Stimulated activated CD8-positive, alpha-beta memory T cell treated with anti-CD3 and anti-CD28 coated beads, Interleukin-2, amount 100 ng/mL, for 1 hour (primary cell): ENCODE data around the gene BCAS3.
"Not testable (repeated sequence)": the region's sequence is repeated elsewhere in the genome, so short reads cannot be mapped to it uniquely, and the experiment has no call there.

Source experiments
- DNase-seq, 2 donors: peaks; one replicate each; pipeline ENCODE4 v3.0.0-alpha.2; 2020; ENCODE audit warnings: low read depth in 2 of 2

Gene BCAS3

DNA sequence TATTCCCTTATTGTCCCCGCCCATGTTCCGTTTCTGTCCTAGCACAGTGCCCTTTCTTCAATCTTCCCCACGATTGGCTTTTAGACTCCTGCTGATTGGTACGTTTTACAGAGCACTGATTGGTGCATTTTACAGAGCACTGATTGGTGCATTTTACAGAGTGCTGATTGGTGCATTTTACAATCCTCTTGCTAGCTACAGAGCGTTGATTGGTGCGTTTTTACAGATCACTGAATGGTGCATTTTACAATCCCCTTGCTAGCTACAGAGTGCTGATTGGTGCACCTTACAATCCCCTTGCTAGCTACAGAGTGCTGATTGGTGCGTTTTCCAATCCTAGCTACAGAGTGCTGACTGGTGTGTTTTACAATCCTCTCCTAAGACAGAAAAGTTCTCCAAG lies 3.0 kb upstream of the BCAS3 start:
- not testable (repeated sequence) for DNase-seq

GRCh38 chr17:60675997-60676396 lies 1.7 kb upstream of the BCAS3 start:
- no peak for DNase-seq

- DNase-seq, result no peak
These were observed 818 bp upstream of the BCAS3 start for GRCh38 chr17:60676758-60677307.

DNA sequence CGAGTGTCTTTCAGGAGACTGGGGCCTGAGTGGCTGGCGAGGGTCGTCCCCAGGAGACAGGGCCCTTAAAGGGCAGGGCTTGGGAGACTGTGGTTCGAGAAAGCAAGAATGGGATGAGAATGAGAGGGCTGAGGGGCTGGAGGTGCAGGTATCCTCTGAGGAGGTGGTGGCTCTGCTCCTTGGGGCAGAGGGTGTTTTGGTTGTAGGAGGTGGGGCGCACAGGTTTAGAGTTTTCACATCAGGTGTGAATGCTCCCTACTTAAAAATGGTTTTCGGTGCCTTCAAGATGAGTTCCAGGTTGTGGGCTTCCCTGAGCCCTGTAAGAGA lies 430 bp downstream of the BCAS3 start:
- DNase-seq, result no peak

- no peak for DNase-seq
These were observed 1.6 kb downstream of the BCAS3 start for GRCh38 chr17:60679287-60679686.

DNA sequence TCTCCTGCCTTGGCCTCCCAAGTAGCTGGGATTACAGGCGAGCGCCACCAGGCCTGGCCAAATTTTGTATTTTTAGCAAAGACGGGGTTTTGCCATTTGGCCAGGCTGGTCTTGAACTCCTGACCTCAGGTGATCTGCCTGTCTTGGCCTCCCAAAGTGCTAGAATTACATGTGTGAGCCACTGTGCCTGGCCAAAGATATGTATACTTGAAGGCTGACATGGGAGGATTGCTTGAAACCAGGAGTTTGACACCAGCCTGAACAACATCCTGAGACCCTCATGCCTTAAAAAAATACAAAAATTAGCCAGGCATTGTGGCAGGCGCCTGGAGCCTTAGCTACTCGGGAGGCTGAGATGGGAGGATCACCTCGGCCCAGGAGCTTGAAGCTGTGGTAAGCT lies 3.1 kb downstream of the BCAS3 start:
- no peak for DNase-seq

DNA sequence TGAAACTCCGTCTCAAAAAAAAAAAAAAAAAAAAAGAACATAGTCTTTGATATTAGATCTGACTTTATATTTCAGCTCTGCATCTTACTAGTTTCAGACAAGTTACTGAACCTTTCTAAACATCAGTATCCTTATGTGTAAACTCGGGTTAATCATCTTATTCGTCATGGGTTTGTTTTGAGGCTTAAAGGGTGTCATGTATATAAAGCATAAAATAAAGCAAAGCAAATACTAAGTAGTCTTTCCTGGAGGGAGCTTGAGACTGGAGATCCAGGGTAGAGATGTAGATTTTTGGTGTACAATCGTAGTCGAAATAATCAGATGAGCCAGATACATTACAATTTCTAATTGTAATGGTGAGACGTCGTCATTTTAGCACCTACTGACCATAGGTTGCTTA lies 7.8 kb downstream of the BCAS3 start:
- DNase-seq, result no peak

- DNase-seq, result no peak
These were observed 18.3 kb downstream of the BCAS3 start for GRCh38 chr17:60695960-60696359.

DNA sequence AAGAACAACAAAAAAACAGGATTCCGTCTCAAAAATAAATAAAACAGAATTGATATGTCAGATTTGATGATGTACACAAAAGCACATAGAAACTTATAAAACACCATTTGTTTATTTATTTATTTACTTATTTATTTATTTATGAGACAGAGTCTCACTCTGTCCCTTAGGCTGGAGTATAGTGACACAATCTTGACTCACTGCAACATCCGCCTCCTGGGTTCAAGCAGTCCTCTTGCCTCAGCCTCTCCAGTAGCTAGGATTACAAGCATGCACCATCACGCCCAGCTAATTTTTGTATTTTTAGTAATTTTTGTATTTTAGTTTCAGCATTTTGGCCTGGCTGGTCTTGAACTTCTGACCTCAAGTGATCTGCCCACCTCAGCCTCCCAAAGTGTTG lies 21.4 kb downstream of the BCAS3 start:
- DNase-seq, result no peak

DNA sequence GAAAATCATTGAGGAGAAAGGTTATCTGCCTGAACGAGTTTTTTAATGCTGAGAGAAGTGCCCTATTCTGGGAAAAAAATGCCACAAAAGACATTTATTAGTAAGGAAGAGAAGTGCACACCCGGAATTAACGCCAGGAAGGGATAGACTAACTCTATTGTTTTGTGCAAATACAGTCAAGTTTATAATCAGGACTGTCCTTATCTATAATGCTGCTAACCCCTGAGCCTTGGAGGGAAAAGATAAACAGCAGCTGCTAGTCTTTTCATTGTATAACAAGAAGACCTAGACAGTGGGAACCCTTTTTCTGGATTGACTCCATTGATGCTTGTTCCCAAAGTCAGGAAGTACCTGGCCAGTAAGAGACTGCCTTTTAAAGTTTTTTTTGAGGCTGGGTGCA lies 26.5 kb downstream of the BCAS3 start:
- no peak for DNase-seq

DNA sequence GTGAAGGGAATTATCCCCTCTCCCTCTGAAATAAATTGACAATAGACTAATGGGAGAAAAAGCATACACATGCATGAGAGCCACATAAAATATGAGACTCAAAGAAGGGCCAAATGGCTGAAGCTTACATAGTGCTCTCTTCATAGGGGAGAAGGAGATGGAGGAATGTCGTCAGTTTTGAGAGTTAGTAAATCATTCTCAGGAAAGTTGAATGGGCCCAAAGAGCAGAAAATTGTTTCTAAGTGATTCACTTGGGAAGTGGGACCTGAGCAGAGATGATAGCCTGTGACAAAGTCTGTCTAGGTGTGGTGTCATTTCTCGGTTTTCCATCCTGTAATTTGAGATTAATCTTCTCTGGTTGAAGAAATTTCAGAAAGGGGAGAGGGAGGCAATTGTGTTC lies 35.0 kb downstream of the BCAS3 start:
- DNase-seq, result no peak

- no peak for DNase-seq
These were observed 36.0 kb downstream of the BCAS3 start for GRCh38 chr17:60713608-60714007.

DNA sequence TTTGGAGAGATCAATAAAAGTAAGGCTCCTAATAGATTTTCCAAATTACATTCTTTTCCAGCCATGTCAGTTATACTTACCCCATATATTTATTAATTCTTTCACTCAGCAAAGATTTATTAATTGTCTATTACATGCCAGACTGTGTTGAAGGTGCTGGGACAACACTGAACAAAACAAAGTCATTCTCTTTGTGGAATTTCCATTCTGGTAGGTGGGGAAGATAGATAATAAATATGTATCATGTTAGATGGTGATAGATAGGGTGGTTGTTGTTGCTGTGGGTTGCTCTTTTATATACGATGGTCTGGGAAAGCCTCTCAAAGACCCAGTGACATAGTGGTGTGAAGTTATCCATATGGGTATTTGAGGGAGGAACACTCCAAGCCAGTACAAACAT lies 39.1 kb downstream of the BCAS3 start:
- DNase-seq, result no peak

DNA sequence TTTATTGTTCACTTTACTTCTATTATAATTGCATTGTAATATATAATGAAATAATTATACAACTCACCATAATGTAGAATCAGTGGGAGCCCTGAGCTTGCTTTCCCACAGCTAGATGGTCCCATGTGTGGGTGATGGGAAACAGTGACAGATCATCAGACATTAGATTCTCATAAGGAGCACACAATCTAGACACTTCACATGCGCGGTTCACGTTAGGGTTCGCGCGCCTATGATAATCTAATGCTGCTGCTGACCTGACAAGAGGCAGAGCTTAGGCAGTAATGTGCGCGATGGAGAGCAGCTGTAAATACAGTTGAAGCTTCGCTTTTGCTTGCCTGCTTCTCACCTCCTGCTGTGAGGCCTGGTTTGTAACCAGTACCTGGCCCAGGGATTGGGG lies 40.2 kb downstream of the BCAS3 start:
- no peak for DNase-seq

- peak in 1 of 2 donors; percentile 1 for DNase-seq
These were observed 43.3 kb downstream of the BCAS3 start for GRCh38 chr17:60720763-60721531.

GRCh38 chr17:60724647-60725046 lies 47.0 kb downstream of the BCAS3 start:
- no peak for DNase-seq

DNA sequence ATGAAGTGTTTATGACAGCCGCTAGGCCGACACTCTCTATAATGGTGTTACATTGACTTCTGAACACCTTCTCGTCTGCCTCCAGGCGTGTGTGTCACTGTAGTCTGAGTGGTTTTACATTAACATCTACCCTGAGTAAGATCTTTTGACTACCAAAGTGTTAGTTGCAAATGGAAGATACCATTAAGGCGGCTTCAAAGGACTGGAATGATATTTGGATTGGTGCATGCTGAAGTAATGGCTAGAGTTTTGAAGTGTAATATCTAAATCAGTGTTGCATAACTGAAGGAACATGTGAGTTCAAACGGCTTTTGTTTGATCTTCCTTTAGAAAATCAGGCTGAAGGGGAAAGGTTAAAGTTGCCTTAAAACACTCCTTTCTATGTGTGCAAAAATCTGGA lies 52.2 kb downstream of the BCAS3 start:
- no peak for DNase-seq

GRCh38 chr17:60730273-60730672 lies 52.6 kb downstream of the BCAS3 start:
- DNase-seq, result no peak

DNA sequence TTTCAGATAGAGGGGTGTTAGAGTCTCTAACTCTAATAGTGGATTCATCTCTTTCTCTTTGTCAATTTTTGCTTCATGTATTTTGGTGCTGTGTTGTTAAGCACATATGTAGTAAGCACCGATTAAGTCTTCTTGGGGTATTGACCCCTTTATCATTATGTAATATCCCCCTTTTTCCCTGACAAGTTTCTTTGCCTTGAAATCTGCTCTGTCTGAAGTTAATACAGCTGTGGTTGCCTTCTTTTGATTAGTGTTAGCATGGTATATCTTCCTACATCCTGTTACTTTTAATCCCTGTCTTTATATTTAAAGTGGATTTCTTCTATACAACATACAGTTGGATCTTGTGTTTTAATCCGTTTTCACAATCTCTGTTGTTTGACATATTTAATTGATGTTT lies 60.6 kb downstream of the BCAS3 start:
- DNase-seq, result no peak

- DNase-seq, result no peak
These were observed 62.9 kb downstream of the BCAS3 start for GRCh38 chr17:60740584-60740983.

DNA sequence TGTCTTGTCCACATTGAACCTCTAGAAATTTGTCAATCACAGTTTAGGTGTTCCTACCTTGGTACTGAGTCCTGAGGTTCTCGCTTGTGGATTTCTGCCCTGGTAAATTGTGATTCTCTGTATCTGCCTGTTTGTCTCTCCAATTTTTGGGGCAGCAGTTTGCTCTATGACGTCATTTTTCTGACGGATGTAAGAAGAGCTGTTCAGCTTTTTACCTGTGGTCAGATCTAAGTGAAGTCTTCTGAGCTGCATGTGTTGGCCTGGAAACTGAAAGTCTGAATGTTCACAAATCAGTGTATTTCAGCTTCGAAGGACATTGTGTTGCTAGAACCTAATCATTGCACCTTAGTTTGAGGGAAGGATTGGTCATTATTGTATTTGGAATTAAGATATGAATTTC lies 63.4 kb downstream of the BCAS3 start:
- no peak for DNase-seq

DNA sequence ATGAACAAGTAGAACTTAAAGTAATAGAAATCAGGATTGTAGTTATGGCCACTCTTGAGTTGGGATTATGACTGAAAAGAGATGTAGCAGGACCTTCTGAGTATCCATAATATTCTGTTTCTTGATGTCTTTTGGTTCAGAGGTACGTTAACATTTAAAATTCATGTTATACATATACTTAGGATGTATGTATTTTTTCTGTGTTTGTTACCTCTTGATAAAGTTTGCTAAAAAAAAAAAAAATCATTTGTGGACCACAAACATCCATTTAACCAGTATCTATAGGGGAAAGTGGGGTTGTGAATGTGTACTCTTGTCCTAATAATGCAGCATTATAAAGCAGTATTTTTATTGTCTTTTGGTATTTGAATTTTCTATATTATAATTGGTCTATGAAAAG lies 65.6 kb downstream of the BCAS3 start:
- no peak for DNase-seq

DNA sequence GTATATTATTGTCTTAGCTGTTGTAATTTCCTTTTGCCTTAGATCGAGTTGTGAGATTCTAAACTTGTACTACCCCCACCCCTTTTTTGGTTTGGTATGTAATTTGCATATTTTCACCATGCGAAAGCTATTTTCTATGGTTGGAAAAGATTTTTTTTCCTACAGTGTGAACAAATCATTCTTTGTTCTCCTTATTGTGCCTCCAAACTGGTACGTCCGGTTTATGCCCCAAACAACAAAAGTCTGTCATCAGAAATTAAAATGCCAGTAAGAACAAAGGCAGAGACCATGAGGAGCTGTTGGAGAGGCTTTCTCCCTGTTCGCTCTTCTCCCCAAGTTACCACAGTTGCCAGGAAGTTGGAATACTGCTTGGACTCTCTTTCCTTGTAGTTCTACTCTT lies 66.1 kb downstream of the BCAS3 start:
- DNase-seq, result no peak

GRCh38 chr17:60744355-60744966 lies 66.8 kb downstream of the BCAS3 start:
- no peak for DNase-seq
